Urinary bladder (tissue), 4 donors: ENCODE results near the gene ASH1L. TPM values are rescaled to one million over a fixed set of nuclear protein-coding genes. Genes with fewer than 3 reads are reported as not detected.

ENCODE experiments used
- DNase-seq: peaks from one replicate; pipeline ENCODE4 v3.0.0-alpha.2; 2015; ENCODE audit errors: extremely low spot score
- H3K27ac ChIP-seq: one replicate; pipeline ENCODE4 v1.5.1; 2013; ENCODE audit warnings: low read depth, mild to moderate bottlenecking, moderate library complexity
- H3K36me3 ChIP-seq: one replicate; pipeline ENCODE4 v1.6.1; 2013; ENCODE audit warnings: mild to moderate bottlenecking, moderate library complexity; ENCODE audit not compliant: insufficient read depth
- H3K4me1 ChIP-seq: one replicate; pipeline ENCODE4 v1.6.1; 2013; ENCODE audit warnings: mild to moderate bottlenecking, moderate library complexity; ENCODE audit not compliant: insufficient read depth
- H3K4me3 ChIP-seq: one replicate; pipeline ENCODE4 v1.5.1; 2013; ENCODE audit warnings: low read depth, low read length
- WGBS: extraction: QIAGEN DNeasy Blood & Tissue Kit; methylation state at CpG from one replicate; pipeline ENCODE4 v1.1.7; 2013; 5-methylcytosine and 5-hydroxymethylcytosine counted together
- polyA plus RNA-seq: library from polyadenylated mRNA; stranded (reverse); fragments of 200-250 nt; gene quantifications from one replicate; pipeline ENCODE4 v1.2.3, GENCODE V29; 2013
- total RNA-seq: library from RNA; depleted of rRNA; stranded (reverse); fragments of >200 nt; gene quantifications from one replicate; pipeline ENCODE4 v1.2.3, GENCODE V29; 2014
- donor health status: healthy with polysubstance abuse.
- donor health status: healthy.

The ASH1L gene
- total and polyA plus RNA-seq, 2 donors, result 21.6 to 75.5 TPM

- under 1% methylated on average over 58 of the region's 58 CpGs for WGBS
- no peaks in the 10 kb centered on the region for H3K36me3 ChIP-seq
- peak overlapping the region; percentile 69 for H3K4me3 ChIP-seq
- H3K27ac ChIP-seq, result peak overlapping the region; percentile 93
- peaks cover 2% of the 10 kb centered on the region for H3K4me1 ChIP-seq
- peak; percentile 76 for DNase-seq
Measured at GRCh38 chr1:155322953-155323728, 239.5 kb downstream of the ASH1L start.

GRCh38 chr1:155322571-155322952, 240.0 kb downstream of the ASH1L start:
- Histone ChIP-seq H3K27ac (peak overlapping the region; percentile 93), H3K4me3 (peak overlapping the region; percentile 69), H3K4me1 (peaks cover 2% of the 10 kb centered on the region), H3K36me3 (no peaks in the 10 kb centered on the region)
- under 1% methylated on average over 28 of the region's 28 CpGs for WGBS
- DNase-seq, result no peak

- Histone ChIP-seq H3K36me3 (no peaks in the 10 kb centered on the region), H3K27ac (no peak overlapping the region), H3K4me1 (peaks cover 2% of the 10 kb centered on the region), H3K4me3 (peak overlapping the region; percentile 69)
- WGBS, result 38% methylated on average over 27 of the region's 27 CpGs
- DNase-seq, result no peak
Measured at GRCh38 chr1:155321639-155322503, 240.7 kb downstream of the ASH1L start.

- no peaks in the 10 kb centered on the region for H3K36me3 ChIP-seq
- 9% methylated on average over 51 of the region's 51 CpGs for WGBS
- peak within 1 kb of the TSS; percentile 26 for H3K27ac ChIP-seq
- peak within 1 kb of the TSS; percentile 42 for H3K4me3 ChIP-seq
- peaks cover 2% of the 10 kb centered on the region for H3K4me1 ChIP-seq
- DNase-seq, result no peak
Measured at GRCh38 chr1:155320661-155321617, 241.7 kb downstream of the ASH1L start, which contains the start of gene RUSC1. RUSC1 (plus strand) TSS chr1:155320894; CDS start chr1:155321774, 880 bp downstream.

GRCh38 chr1:155320252-155320651, 242.4 kb downstream of the ASH1L start:
- Histone ChIP-seq H3K36me3 (no peaks in the 10 kb centered on the region), H3K4me1 (peaks cover 2% of the 10 kb centered on the region), H3K4me3 (peak overlapping the region; percentile 42), H3K27ac (no peak overlapping the region)
- DNase-seq, result no peak
- WGBS, result 23% methylated on average over 11 of the region's 11 CpGs

GRCh38 chr1:155319536-155319935, 243.1 kb downstream of the ASH1L start:
- no peaks in the 10 kb centered on the region for H3K36me3 ChIP-seq
- 91% methylated on average over 5 of the region's 5 CpGs for WGBS
- no peak overlapping the region for H3K4me3 ChIP-seq
- peaks cover 2% of the 10 kb centered on the region for H3K4me1 ChIP-seq
- H3K27ac ChIP-seq, result no peak overlapping the region
- no peak for DNase-seq

GRCh38 chr1:155318082-155318481, 244.5 kb downstream of the ASH1L start:
- peaks cover 2% of the 10 kb centered on the region for H3K4me1 ChIP-seq
- H3K4me3 ChIP-seq, result no peak overlapping the region
- 93% methylated on average over 9 of the region's 9 CpGs for WGBS
- H3K27ac ChIP-seq, result no peak overlapping the region
- no peak for DNase-seq
- no peaks in the 10 kb centered on the region for H3K36me3 ChIP-seq

GRCh38 chr1:155316922-155317321, 245.7 kb downstream of the ASH1L start:
- Histone ChIP-seq H3K4me3 (no peak overlapping the region), H3K4me1 (peaks cover 2% of the 10 kb centered on the region), H3K27ac (no peak overlapping the region), H3K36me3 (no peaks in the 10 kb centered on the region)
- 93% methylated on average over 3 of the region's 3 CpGs for whole genome bisulfite sequencing
- DNase-seq, result no peak

- no peak for DNase-seq
- no peak overlapping the region for H3K4me3 ChIP-seq
Measured at GRCh38 chr1:155313261-155313660, 249.3 kb downstream of the ASH1L start.

GRCh38 chr1:155309423-155310021, 253.1 kb downstream of the ASH1L start:
- WGBS, result 18% methylated on average over 11 of the region's 11 CpGs
- Histone ChIP-seq H3K36me3 (no peaks in the 10 kb centered on the region), H3K4me1 (peaks cover 3% of the 10 kb centered on the region), H3K27ac (no peak overlapping the region), H3K4me3 (peak overlapping the region; percentile 70)
- DNase-seq, result no peak

More at GRCh38 chr1:155313261-155313660, 249.3 kb downstream of the ASH1L start:
- Histone ChIP-seq H3K36me3 (no peaks in the 10 kb centered on the region), H3K4me1 (peaks cover 3% of the 10 kb centered on the region), H3K27ac (no peak overlapping the region)
- 83% methylated on average over 8 of the region's 8 CpGs for WGBS

- H3K36me3 ChIP-seq, result no peaks in the 10 kb centered on the region
- under 1% methylated on average over 51 of the region's 51 CpGs for WGBS
- peak within 1 kb of the TSS; percentile 68 for H3K27ac ChIP-seq
- peaks cover 3% of the 10 kb centered on the region for H3K4me1 ChIP-seq
- DNase-seq, result peak; percentile 98
- H3K4me3 ChIP-seq, result peak within 1 kb of the TSS; percentile 70
Measured at GRCh38 chr1:155308493-155309422, 253.8 kb downstream of the ASH1L start, which contains the start of gene FDPS. FDPS (plus strand) TSS chr1:155308866; CDS start chr1:155309790, 924 bp downstream.
